Measurements from ENCODE around the gene FFAR2. TPM values are rescaled to one million over a fixed set of nuclear protein-coding genes. Genes with fewer than 3 reads are reported as not detected.
"Not testable (repeated sequence)": the region's sequence is repeated elsewhere in the genome, so short reads cannot be mapped to it uniquely, and the experiment has no call there.

Gene FFAR2
- total RNA-seq, 4 donors from 2014 or later: 0.80 to 1.8 (median 1.0) TPM; not detected in 1

GRCh38 chr19:35459414-35460082, 11.5 kb downstream of the FFAR2 start:
- peak in 1 of 3 donors; percentile 55 for DNase-seq
- H3K36me3 ChIP-seq: no peaks in the 10 kb centered on the region
- H3K27me3 ChIP-seq: no peaks in the 10 kb centered on the region
- peak overlapping the region in 3 of 4 donors; percentile 36 to 72 (median 55) for H3K27ac ChIP-seq
- peak overlapping the region in 1 of 4 donors; percentile 4 for H3K4me3 ChIP-seq
- peaks cover 0 to 32% (median 30%) of the 10 kb centered on the region in 4 donors for H3K4me1 ChIP-seq
- no peaks in the 10 kb centered on the region for H3K9me3 ChIP-seq
- TF ChIP-seq POLR2A (IDR thresholded peaks at IDR 0.05) (no peak), CTCF (IDR thresholded peaks at IDR 0.05) (no peak)

GRCh38 chr19:35460608-35461007, 12.6 kb downstream of the FFAR2 start:
- TF ChIP-seq POLR2A (IDR thresholded peaks at IDR 0.05) (no peak), CTCF (IDR thresholded peaks at IDR 0.05) (no peak)
- H3K27ac ChIP-seq: no peak overlapping the region
- H3K9me3 ChIP-seq: no peaks in the 10 kb centered on the region
- H3K4me3 ChIP-seq: no peak overlapping the region
- DNase-seq: no peak
- no peaks in the 10 kb centered on the region for H3K27me3 ChIP-seq
- H3K36me3 ChIP-seq: no peaks in the 10 kb centered on the region
- peaks cover 0 to 32% (median 30%) of the 10 kb centered on the region in 4 donors for H3K4me1 ChIP-seq

DNA sequence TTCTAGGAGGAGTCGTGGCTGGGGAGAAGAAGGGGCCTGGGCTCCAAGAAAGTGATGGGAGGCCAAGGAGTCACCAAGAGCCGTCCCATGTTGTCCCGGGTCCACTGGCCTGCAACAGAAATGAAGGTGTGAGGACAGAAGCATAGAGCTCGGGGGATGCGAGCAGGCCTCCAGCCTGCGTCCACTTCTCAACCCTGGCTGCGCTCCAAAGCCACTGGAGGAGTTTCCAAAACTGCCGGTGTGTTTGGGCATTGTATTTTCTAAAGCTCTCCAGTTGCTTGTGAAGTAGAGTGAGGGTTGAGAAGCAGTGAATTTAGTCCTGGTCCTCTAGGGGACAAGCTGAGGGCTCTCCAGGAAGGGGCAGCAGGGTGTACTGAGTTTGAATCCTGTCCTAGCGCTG, 13.0 kb downstream of the FFAR2 start:
- H3K27me3 ChIP-seq: no peaks in the 10 kb centered on the region
- H3K9me3 ChIP-seq: no peaks in the 10 kb centered on the region
- no peak for DNase-seq
- peaks cover 0 to 32% (median 30%) of the 10 kb centered on the region in 4 donors for H3K4me1 ChIP-seq
- H3K27ac ChIP-seq: no peak overlapping the region
- no peaks in the 10 kb centered on the region for H3K36me3 ChIP-seq
- no peak overlapping the region for H3K4me3 ChIP-seq
- TF ChIP-seq CTCF (IDR thresholded peaks at IDR 0.05) (no peak), POLR2A (IDR thresholded peaks at IDR 0.05) (no peak)

- H3K36me3 ChIP-seq, H3K9me3 ChIP-seq, DNase-seq, H3K27me3 ChIP-seq, H3K4me3 ChIP-seq: not testable (repeated sequence)
- Histone ChIP-seq H3K4me1 (peaks cover 0 to 32% (median 30%) of the 10 kb centered on the region in 4 donors), H3K27ac (peak overlapping the region in 1 of 4 donors; percentile 72)
Observed at GRCh38 chr19:35461788-35462187, 13.7 kb downstream of the FFAR2 start.

DNA sequence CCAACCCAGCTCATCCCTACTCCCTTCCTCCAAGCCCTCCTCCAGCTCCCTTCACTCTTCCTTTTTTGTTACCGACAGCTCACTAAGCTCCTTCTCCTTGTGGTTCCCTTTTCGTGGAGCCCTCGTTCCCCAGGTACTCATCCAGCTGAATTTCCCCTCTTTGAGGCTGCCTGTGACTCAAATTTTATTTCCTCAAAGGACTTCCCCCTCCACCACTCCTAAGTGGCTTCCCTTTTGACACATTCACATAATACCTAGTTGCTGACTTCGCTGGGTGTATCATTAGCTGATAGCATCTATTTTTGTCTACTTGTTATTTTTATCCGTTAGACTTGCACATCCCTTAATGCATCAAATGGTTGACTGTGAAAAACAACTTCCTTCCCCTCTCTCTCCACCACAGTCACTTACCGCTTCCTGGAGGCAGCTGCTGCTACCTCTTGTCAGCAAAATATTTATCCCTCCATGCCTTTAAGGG, 14.5 kb downstream of the FFAR2 start:
- Histone ChIP-seq H3K4me3 (no peak overlapping the region), H3K9me3 (no peaks in the 10 kb centered on the region), H3K36me3 (no peaks in the 10 kb centered on the region), H3K4me1 (peaks cover 0 to 30% (median 28%) of the 10 kb centered on the region in 4 donors), H3K27me3 (no peaks in the 10 kb centered on the region), H3K27ac (peak overlapping the region; percentile 33 to 72 (median 58))
- peak in 1 of 6 experiments; percentile 12 for TF ChIP-seq CTCF (IDR thresholded peaks at IDR 0.05)
- TF ChIP-seq POLR2A (IDR thresholded peaks at IDR 0.05): no peak
- peak in 2 of 3 donors; percentile 68 to 75 for DNase-seq

DNA sequence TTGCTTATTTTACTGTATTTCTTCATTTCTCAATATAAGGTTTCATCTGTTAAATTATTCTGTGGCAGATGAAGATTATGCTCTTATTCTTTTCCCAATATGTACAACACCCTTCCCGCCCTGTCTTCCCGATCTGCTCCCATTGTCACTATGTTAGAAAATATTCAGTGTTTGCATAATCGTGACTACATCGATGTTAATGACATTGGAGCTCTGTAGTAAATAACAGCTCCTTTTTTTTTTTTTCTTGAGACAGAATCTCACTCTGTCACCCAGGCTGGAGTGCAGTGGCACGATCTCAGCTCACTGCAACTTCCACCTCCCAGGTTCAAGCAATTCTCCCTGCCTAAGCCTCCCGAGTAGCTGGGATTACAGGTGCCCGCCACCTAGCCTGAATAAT, 14.9 kb downstream of the FFAR2 start:
- not testable (repeated sequence) for H3K36me3 ChIP-seq, H3K4me3 ChIP-seq, H3K27me3 ChIP-seq, H3K9me3 ChIP-seq, DNase-seq
- H3K4me1 ChIP-seq: peaks cover 0 to 27% (median 26%) of the 10 kb centered on the region in 4 donors
- peak overlapping the region in 3 of 4 donors; percentile 33 to 72 (median 44) for H3K27ac ChIP-seq

All from Peyer's patch (tissue), 4 donors.